MCF 10A (cell line): ENCODE measurements around the gene RNF20. TPM values are rescaled to one million over a fixed set of nuclear protein-coding genes. Genes with fewer than 3 reads are reported as not detected.

Experiments used
- BruUV-seq: library from RNA; stranded (reverse); fragments of 400-500 nt; replicated peaks from 2 replicates; lab custom pipeline; 2021; lab: Mats Ljungman, UMichigan
- CTCF ChIA-PET: fragments of 300-600 bp; sonication (Branson Sonifier 250); formaldehyde crosslinking; extraction: SDS; loops from one replicate; lab custom pipeline; 2021; ENCODE audit warnings: antibody characterized with exemption, inconsistent platforms; lab: Yijun Ruan, JAX
- POLR2A ChIA-PET: fragments of 300-600, 350-650 bp; sonication (Branson Sonifier 250); formaldehyde crosslinking; extraction: SDS; loops from one replicate; lab custom pipeline; 2020; ENCODE audit warnings: antibody characterized with exemption, inconsistent platforms; lab: Yijun Ruan, JAX
- DNase-seq: peaks from one replicate; pipeline ENCODE4 v3.0.0-alpha.2; 2018; ENCODE audit not compliant: unreplicated experiment
- H3K27ac Mint-ChIP-seq: one replicate; pipeline ENCODE4 v1.8.0; 2022; ENCODE audit warnings: mild to moderate bottlenecking, low read depth, mixed read lengths; ENCODE audit not compliant: unreplicated experiment
- H3K27me3 Mint-ChIP-seq: one replicate; pipeline ENCODE4 v1.8.0; 2022; ENCODE audit warnings: mixed read lengths; ENCODE audit not compliant: insufficient read depth, unreplicated experiment
- H3K36me3 Mint-ChIP-seq: one replicate; pipeline ENCODE4 v1.8.0; 2022; ENCODE audit warnings: mild to moderate bottlenecking, moderate library complexity, mixed read lengths; ENCODE audit not compliant: insufficient read depth, unreplicated experiment
- H3K4me1 Mint-ChIP-seq: one replicate; pipeline ENCODE4 v1.8.0; 2022; ENCODE audit warnings: mixed read lengths; ENCODE audit not compliant: insufficient read depth, unreplicated experiment
- H3K4me3 Mint-ChIP-seq: one replicate; pipeline ENCODE4 v1.8.0; 2022; ENCODE audit warnings: mild to moderate bottlenecking, moderate library complexity, mixed read lengths; ENCODE audit not compliant: unreplicated experiment
- H3K9me3 Mint-ChIP-seq: one replicate; pipeline ENCODE4 v1.8.0; 2022; ENCODE audit warnings: mixed read lengths; ENCODE audit not compliant: unreplicated experiment
- intact Hi-C: fragments of 100-400 bp; cut with micrococcal nuclease; formaldehyde crosslinking; loops from 2 replicates; pipeline ENCODE4 v1.14.1; 2022
- total RNA-seq: library from RNA; stranded (reverse); gene quantifications from 2 replicates; pipeline ENCODE4 v1.2.3, GENCODE V29; 2022
- TF ChIP-seq, protein P1 (sequence below): fragments of 200-600 bp; IDR thresholded peaks from one replicate; pipeline ENCODE4 v1.8.0; 2022; ENCODE audit warnings: antibody characterized with exemption, mild to moderate bottlenecking; ENCODE audit not compliant: unreplicated experiment

RNF20 gene
- total RNA-seq, 1 experiment from 2014 or later, result 41.6 TPM

DNA sequence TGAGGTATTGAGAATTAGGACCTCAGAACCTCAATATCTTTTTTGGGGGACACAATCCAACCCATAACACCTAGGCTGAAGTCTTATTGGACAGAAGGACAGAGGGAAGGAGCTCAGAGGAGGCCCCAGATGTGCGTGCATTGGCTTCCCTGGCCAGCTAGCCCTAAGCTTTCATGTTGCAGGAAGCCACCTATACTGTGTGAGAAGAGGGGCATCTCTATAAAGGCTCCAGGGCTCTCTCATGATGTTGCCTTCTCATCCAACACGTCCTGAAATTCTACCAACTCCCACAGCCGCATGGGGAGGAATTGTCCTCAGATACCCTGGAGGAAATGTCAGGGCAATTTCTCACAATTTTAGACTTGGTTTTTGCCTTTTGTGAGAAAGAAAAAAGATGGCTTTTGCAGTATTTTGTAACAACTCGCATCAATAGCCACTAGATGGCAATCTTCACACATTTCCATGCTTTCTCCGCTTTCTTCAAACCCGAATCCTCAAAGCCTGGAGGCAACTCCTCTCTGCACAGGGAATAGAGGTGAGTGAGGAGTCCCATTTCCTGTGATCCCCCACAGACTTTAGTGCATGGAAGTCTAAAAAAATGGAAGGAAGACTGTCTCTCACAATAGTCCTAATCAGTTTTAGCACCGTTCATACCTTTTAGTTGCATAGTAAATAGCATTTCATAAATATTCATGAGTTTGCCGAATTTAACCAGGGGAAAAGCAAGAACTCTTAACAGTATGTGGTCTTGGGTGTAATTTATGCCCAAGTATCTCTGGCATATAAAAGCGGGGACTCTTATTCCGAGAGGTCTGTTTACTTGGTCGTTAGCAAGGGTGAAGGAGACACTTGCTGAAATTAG lies 68.5 kb downstream of the RNF20 start:
- no peak overlapping the region for H3K27ac Mint-ChIP-seq
- intact Hi-C loops, result loop anchor here (1.0 to 10.0 kb wide), 3 partner anchors 125 to 373 kb away; no protein-coding TSS in a partner anchor
- no TSS peak for BruUV-seq
- TF ChIP-seq, protein P1, sequence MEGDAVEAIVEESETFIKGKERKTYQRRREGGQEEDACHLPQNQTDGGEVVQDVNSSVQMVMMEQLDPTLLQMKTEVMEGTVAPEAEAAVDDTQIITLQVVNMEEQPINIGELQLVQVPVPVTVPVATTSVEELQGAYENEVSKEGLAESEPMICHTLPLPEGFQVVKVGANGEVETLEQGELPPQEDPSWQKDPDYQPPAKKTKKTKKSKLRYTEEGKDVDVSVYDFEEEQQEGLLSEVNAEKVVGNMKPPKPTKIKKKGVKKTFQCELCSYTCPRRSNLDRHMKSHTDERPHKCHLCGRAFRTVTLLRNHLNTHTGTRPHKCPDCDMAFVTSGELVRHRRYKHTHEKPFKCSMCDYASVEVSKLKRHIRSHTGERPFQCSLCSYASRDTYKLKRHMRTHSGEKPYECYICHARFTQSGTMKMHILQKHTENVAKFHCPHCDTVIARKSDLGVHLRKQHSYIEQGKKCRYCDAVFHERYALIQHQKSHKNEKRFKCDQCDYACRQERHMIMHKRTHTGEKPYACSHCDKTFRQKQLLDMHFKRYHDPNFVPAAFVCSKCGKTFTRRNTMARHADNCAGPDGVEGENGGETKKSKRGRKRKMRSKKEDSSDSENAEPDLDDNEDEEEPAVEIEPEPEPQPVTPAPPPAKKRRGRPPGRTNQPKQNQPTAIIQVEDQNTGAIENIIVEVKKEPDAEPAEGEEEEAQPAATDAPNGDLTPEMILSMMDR, result peak; percentile 50
- no peaks in the 10 kb centered on the region for H3K4me1 Mint-ChIP-seq
- POLR2A ChIA-PET, result no interaction called here
- H3K4me3 Mint-ChIP-seq, result no peak overlapping the region
- CTCF ChIA-PET, result interaction anchor here (0.7 to 1.7 kb wide), 23 partner anchors 8 to 1784 kb away, joined by 3 to 8 read pairs (median 3); no protein-coding TSS in a partner anchor
- DNase-seq, result peak; percentile 72
- no peaks in the 10 kb centered on the region for H3K9me3 Mint-ChIP-seq
- peaks cover 62% of the 10 kb centered on the region for H3K27me3 Mint-ChIP-seq
- no peaks in the 10 kb centered on the region for H3K36me3 Mint-ChIP-seq

DNA sequence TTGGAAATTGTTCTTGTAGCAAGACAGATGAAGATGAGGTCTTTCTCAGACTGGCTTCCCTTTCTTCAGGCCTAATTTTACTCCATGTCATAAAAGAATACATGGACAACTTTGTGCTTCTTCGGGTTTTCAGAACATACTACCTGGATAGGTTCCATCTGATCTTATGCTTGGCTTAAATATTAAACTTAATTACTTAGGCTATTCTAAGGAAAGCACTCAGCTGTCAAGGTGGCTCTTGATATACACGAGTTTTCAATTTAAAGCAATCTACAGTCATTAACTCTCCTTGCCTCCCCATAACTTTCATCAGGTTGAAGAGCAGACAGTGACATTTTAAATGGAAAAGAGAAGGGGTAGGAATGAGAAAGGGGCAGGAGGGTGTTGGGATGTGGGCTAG lies 70.6 kb downstream of the RNF20 start:
- ChIA-PET CTCF (interaction anchor here (0.5 to 0.6 kb wide), 2 partner anchors 622 to 1771 kb away, joined by 3 read pairs; no protein-coding TSS in a partner anchor), POLR2A (no interaction called here)
- Mint-ChIP-seq H3K4me1 (no peaks in the 10 kb centered on the region), H3K9me3 (no peaks in the 10 kb centered on the region), H3K36me3 (no peaks in the 10 kb centered on the region), H3K27me3 (peaks cover 77% of the 10 kb centered on the region), H3K27ac (no peak overlapping the region), H3K4me3 (no peak overlapping the region)
- TF ChIP-seq, protein P1, result no peak
- intact Hi-C loops, result loop anchor here (5.0 to 10.0 kb wide), 2 partner anchors 188 to 371 kb away; no protein-coding TSS in a partner anchor
- DNase-seq, result no peak
- no TSS peak for BruUV-seq

DNA sequence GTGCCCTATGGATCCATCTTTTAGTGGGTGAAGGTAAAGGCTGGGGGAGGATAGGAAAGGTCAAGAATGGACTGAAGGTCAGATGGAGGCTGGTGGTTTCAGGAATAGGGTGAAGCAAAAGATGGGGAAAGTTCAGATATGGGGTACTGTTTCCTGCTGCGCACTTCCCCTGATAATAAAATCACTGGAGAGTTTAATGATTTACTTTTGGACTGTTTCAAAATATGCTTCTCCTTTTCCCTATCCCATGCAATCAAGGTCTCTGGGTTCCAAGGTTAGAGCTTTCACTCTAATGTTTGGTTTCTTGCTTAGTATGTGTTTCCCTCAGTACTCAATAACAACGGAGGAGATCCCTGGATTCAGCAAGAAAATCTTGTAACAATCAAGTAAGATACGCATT lies 71.9 kb downstream of the RNF20 start:
- H3K9me3 Mint-ChIP-seq, result no peaks in the 10 kb centered on the region
- TF ChIP-seq, protein P1, result no peak
- no TSS peak for BruUV-seq
- ChIA-PET POLR2A (no interaction called here), CTCF (no interaction called here)
- no peaks in the 10 kb centered on the region for H3K36me3 Mint-ChIP-seq
- no peak for DNase-seq
- H3K27ac Mint-ChIP-seq, result no peak overlapping the region
- peaks cover 72% of the 10 kb centered on the region for H3K27me3 Mint-ChIP-seq
- no peaks in the 10 kb centered on the region for H3K4me1 Mint-ChIP-seq
- H3K4me3 Mint-ChIP-seq, result no peak overlapping the region
- intact Hi-C loops, result loop anchor here (10.0 kb wide), 1 partner anchor 369 kb away; no protein-coding TSS in a partner anchor

Other genes starting within 250 kb of the RNF20 start
- 0.14 and 0.15 TPM in 2 replicates for gene BAAT, start 148.8 kb upstream of the RNF20 start, total RNA-seq
- gene MRPL50, start 135.2 kb upstream of the RNF20 start, total RNA-seq, result 15.4 and 16.9 TPM in 2 replicates
- 17.4 and 20.4 TPM in 2 replicates for gene ZNF189, start 135.0 kb upstream of the RNF20 start, total RNA-seq
- gene ALDOB, start 98.1 kb upstream of the RNF20 start, total RNA-seq, result not detected in 2 replicates
- not detected in 2 replicates for gene PPP3R2, start 61.1 kb downstream of the RNF20 start, total RNA-seq
- gene GRIN3A, start 204.8 kb downstream of the RNF20 start, total RNA-seq, result not detected in 2 replicates